GM12891 (cell line): ENCODE measurements around the gene LMBRD1.

Experiments used
- POLR2A ChIP-seq: IDR thresholded peaks from 2 replicates; pipeline ENCODE4 v1.6.1; 2011; ENCODE audit warnings: low read depth, low read length, control low read depth
- POU2F2 ChIP-seq: IDR thresholded peaks from 2 replicates; pipeline ENCODE4 v1.6.1; 2011; ENCODE audit warnings: low read depth, mild to moderate bottlenecking, control low read depth, low read length, moderate library complexity
- SPI1 ChIP-seq: IDR thresholded peaks from 2 replicates; pipeline ENCODE4 v1.6.1; 2011; ENCODE audit warnings: low read depth, low read length, control low read depth
- TAF1 ChIP-seq: IDR thresholded peaks from 2 replicates; pipeline ENCODE4 v1.6.1; 2011; ENCODE audit warnings: low read depth, low read length, control low read depth

- no peak for TF ChIP-seq POLR2A
- no peak for TF ChIP-seq POU2F2
- TF ChIP-seq SPI1, result no peak
- no peak for TF ChIP-seq TAF1
Measured at GRCh38 chr6:69729870-69730449, 66.8 kb downstream of the LMBRD1 start.
